Measurements from ENCODE around the gene ATP1B1.

The ATP1B1 gene

GRCh38 chr1:169106095-169106920, at the start of gene ATP1B1:
Gene ATP1B1 (plus strand): TSS chr1:169106690. CDS start chr1:169106830, 140 bp downstream.
- in situ Hi-C loops (cut with MboI; ENCODE audit: low sequenced_read_pairs), result no loop called here

GRCh38 chr1:169059421-169059820, 47.1 kb upstream of the ATP1B1 start:
- in situ Hi-C loops (cut with MboI; ENCODE audit: low sequenced_read_pairs), result no loop called here

- in situ Hi-C loops (cut with MboI; ENCODE audit: low sequenced_read_pairs), result no loop called here
Observed at GRCh38 chr1:169060043-169060722, 46.3 kb upstream of the ATP1B1 start.

GRCh38 chr1:169060919-169061639, 45.4 kb upstream of the ATP1B1 start:
- in situ Hi-C loops (cut with MboI; ENCODE audit: low sequenced_read_pairs), result no loop called here

- in situ Hi-C loops (cut with MboI; ENCODE audit: low sequenced_read_pairs), result no loop called here
Observed at GRCh38 chr1:169062152-169062551, 44.3 kb upstream of the ATP1B1 start.

- in situ Hi-C loops (cut with MboI; ENCODE audit: low sequenced_read_pairs), result no loop called here
Observed at GRCh38 chr1:169064103-169064502, 42.4 kb upstream of the ATP1B1 start.

- in situ Hi-C loops (cut with MboI; ENCODE audit: low sequenced_read_pairs), result no loop called here
Observed at GRCh38 chr1:169070547-169070946, 35.9 kb upstream of the ATP1B1 start.

GRCh38 chr1:169070958-169071357, 35.5 kb upstream of the ATP1B1 start:
- in situ Hi-C loops (cut with MboI; ENCODE audit: low sequenced_read_pairs), result no loop called here

- in situ Hi-C loops (cut with MboI; ENCODE audit: low sequenced_read_pairs), result no loop called here
Observed at GRCh38 chr1:169072945-169073725, 33.4 kb upstream of the ATP1B1 start.

- in situ Hi-C loops (cut with MboI; ENCODE audit: low sequenced_read_pairs), result no loop called here
Observed at GRCh38 chr1:169078163-169078883, 28.2 kb upstream of the ATP1B1 start.

GRCh38 chr1:169081503-169082123, 24.9 kb upstream of the ATP1B1 start:
- in situ Hi-C loops (cut with MboI; ENCODE audit: low sequenced_read_pairs), result no loop called here

- in situ Hi-C loops (cut with MboI; ENCODE audit: low sequenced_read_pairs), result no loop called here
Observed at GRCh38 chr1:169085911-169086310, 20.6 kb upstream of the ATP1B1 start.

GRCh38 chr1:169086603-169087455, 19.7 kb upstream of the ATP1B1 start:
- in situ Hi-C loops (cut with MboI; ENCODE audit: low sequenced_read_pairs), result no loop called here

GRCh38 chr1:169087876-169088275, 18.6 kb upstream of the ATP1B1 start:
- in situ Hi-C loops (cut with MboI; ENCODE audit: low sequenced_read_pairs), result no loop called here

- in situ Hi-C loops (cut with MboI; ENCODE audit: low sequenced_read_pairs), result no loop called here
Observed at GRCh38 chr1:169089776-169090175, 16.7 kb upstream of the ATP1B1 start.

- in situ Hi-C loops (cut with MboI; ENCODE audit: low sequenced_read_pairs), result no loop called here
Observed at GRCh38 chr1:169090308-169090899, 16.1 kb upstream of the ATP1B1 start.

- in situ Hi-C loops (cut with MboI; ENCODE audit: low sequenced_read_pairs), result no loop called here
Observed at GRCh38 chr1:169090900-169091311, 15.6 kb upstream of the ATP1B1 start.

- in situ Hi-C loops (cut with MboI; ENCODE audit: low sequenced_read_pairs), result no loop called here
Observed at GRCh38 chr1:169091480-169091941, 15.0 kb upstream of the ATP1B1 start.
